ENCODE results near the gene POU5F2.

POU5F2 gene

DNA sequence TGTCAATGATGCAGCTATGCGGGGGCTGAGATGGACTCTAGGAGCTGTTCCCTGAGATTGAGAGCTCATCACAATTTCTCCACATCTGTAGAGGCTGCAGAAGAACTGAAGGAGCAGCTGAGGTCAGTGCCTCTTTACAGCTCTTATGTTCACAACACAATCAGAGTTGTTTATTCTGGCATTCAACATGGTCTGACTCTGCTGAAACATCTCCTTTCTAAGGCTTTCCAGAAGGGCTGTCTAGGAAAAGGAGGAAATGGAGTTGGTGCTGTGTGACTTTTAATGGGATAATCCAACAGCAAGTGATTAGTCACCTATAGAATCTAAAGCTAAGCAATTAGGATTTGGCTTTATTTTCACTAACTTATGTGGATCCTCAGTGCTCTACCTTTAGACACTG, 6.0 kb downstream of the POU5F2 start:
- in situ Hi-C loops (cut with HindIII; ENCODE audit: low pct_unique_long_range_greater_than_20kb, low sequenced_read_pairs), result no loop called here
- no peak for DNase-seq (ENCODE audit: low read depth in 1 of 2, low spot score in 1 of 2)
- no peak for TF ChIP-seq JUND (IDR thresholded peaks at IDR 0.05; ENCODE audit: low read depth)

DNA sequence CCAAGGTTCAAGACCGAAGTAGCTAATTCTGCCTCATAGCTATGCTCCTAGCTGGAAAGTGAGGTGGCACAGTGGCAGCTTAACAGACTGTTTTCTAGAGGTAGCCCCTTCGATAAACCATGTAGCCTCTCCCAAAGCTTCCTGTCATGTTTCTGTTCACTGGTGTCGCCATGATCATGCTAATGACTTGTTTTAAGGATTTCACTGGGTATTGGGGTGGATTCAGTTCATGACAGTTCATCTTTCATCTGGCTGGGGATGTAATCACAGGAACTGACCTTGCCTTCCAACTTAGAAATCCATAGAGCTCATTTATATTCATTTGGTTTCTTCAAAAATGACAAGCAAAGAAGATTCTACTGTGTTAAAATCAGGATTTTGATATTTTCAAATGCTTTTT, 9.4 kb downstream of the POU5F2 start:
- in situ Hi-C loops (cut with HindIII; ENCODE audit: low pct_unique_long_range_greater_than_20kb, low sequenced_read_pairs), result no loop called here
- no peak for TF ChIP-seq JUND (IDR thresholded peaks at IDR 0.05; ENCODE audit: low read depth)
- DNase-seq (ENCODE audit: low read depth in 1 of 2, low spot score in 1 of 2), result no peak

DNA sequence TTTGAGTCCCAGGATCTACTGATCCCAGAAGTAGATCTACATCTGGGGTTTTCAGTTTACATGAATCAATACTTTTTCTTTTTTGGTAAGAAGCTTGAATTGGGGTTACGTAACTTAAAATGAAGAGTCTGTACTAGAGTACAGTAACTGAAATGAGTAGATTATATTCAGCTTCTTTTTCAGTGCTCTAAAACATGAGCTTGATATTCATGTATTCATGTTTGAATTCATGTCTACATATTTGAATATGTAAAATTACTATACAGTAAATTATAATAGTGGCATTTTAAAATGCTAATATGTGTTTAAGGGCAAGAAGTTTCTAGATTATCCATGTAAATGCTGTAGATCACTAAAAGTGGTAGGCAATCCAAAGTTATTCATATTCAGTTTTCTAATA, 14.8 kb downstream of the POU5F2 start:
- in situ Hi-C loops (cut with HindIII; ENCODE audit: low pct_unique_long_range_greater_than_20kb, low sequenced_read_pairs), result no loop called here
- TF ChIP-seq JUND (IDR thresholded peaks at IDR 0.05; ENCODE audit: low read depth), result no peak
- DNase-seq (ENCODE audit: low read depth in 1 of 2, low spot score in 1 of 2), result no peak

DNA sequence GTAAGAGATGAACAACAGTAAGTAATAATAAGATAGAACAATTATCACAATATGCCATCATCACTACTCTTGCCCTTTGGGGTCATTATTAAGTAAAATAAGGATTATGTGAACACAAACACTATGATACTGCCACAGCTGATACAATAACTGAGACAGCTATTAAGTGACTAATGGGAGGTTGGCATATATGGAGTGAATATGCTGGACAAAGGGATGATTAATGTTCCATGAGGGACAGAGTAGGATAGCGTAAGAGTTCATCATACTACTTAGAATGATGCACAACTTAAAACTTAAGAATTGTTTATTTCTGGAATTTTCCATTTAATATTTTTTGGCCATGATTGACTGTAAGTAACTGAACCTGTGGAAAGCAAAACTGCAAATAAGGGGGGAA, 16.6 kb downstream of the POU5F2 start:
- no peak for TF ChIP-seq JUND (IDR thresholded peaks at IDR 0.05; ENCODE audit: low read depth)
- in situ Hi-C loops (cut with HindIII; ENCODE audit: low pct_unique_long_range_greater_than_20kb, low sequenced_read_pairs), result no loop called here
- DNase-seq (ENCODE audit: low read depth in 1 of 2, low spot score in 1 of 2), result no peak

DNA sequence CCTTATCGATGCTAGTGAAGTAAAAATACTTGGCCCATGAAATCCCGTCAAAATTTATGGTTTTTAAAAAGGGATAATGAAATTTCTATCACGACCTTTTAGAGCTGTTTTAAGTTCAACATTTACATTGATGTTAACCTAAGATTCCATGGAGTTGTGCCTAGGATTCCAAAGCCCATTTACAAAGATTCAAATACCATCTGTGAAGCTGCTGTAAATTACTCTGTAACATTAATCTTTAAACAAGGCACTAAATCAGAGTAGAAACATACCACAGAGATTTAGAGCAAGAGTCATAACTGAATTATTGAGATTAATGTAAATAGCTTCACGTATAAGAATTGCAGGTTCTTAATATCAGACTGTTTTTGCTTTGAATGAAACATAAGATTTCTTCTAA, 17.7 kb downstream of the POU5F2 start:
- DNase-seq (ENCODE audit: low read depth in 1 of 2, low spot score in 1 of 2), result no peak
- TF ChIP-seq JUND (IDR thresholded peaks at IDR 0.05; ENCODE audit: low read depth), result no peak
- in situ Hi-C loops (cut with HindIII; ENCODE audit: low pct_unique_long_range_greater_than_20kb, low sequenced_read_pairs), result no loop called here

DNA sequence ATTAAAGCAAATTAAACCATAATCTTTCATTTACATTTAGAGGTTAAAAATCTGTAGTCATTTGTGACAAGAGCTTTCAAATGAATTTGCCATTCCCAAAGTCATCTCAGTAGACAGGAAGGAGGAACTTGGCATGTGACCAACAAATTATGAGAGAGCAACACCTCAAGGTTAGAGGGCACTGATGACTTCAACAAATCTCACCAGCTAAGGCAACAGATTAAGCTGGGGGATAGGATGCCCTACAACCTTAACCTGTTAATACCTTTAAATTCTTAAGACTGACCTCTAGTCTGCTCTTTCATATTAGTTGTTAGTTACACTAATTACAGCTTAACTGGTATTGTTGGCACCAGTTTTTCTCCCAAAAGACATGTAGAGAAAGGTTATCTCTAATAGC, 18.4 kb downstream of the POU5F2 start:
- in situ Hi-C loops (cut with HindIII; ENCODE audit: low pct_unique_long_range_greater_than_20kb, low sequenced_read_pairs), result no loop called here
- no peak for TF ChIP-seq JUND (IDR thresholded peaks at IDR 0.05; ENCODE audit: low read depth)
- DNase-seq (ENCODE audit: low read depth in 1 of 2, low spot score in 1 of 2), result peak in 1 of 2 experiments; percentile 15

DNA sequence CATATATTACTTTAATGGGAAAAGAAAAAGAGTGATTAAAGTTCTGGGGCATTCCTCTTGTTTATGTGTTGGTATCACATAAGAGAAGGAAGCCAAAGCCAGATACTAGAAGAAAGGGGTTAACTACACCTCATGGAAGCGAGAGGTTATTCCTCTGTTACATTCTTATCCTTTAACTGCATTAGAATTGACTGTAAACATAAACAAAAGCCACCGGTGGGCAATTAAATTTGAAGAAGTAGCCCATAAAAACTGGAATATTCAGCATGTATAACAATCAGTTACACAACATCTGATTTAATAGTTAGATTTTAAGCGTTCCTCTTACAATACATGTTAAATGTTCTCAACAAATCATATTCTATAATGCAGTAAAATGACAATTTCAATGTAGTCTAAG, 18.8 kb downstream of the POU5F2 start:
- in situ Hi-C loops (cut with HindIII; ENCODE audit: low pct_unique_long_range_greater_than_20kb, low sequenced_read_pairs), result no loop called here
- no peak for DNase-seq (ENCODE audit: low read depth in 1 of 2, low spot score in 1 of 2)
- TF ChIP-seq JUND (IDR thresholded peaks at IDR 0.05; ENCODE audit: low read depth), result no peak

DNA sequence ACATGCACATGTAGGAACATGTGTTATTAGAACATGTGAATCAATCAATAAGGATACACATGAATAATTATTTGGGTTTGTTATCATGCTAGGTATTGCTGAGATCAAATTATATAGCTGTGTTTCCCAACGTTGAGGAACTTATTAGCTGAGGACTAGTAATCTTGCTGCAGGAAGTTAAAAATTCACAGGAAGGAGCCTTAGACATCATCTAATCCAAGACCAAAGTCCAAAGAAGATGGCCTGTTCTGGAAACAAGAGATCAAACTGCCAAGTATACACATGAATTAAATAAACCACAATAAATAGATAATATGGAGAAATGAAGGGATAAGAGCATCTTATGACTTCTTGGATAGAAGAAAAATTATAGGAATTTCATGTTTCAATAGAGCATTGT, 19.9 kb downstream of the POU5F2 start:
- DNase-seq (ENCODE audit: low read depth in 1 of 2, low spot score in 1 of 2), result no peak
- TF ChIP-seq JUND (IDR thresholded peaks at IDR 0.05; ENCODE audit: low read depth), result no peak
- in situ Hi-C loops (cut with HindIII; ENCODE audit: low pct_unique_long_range_greater_than_20kb, low sequenced_read_pairs), result no loop called here

DNA sequence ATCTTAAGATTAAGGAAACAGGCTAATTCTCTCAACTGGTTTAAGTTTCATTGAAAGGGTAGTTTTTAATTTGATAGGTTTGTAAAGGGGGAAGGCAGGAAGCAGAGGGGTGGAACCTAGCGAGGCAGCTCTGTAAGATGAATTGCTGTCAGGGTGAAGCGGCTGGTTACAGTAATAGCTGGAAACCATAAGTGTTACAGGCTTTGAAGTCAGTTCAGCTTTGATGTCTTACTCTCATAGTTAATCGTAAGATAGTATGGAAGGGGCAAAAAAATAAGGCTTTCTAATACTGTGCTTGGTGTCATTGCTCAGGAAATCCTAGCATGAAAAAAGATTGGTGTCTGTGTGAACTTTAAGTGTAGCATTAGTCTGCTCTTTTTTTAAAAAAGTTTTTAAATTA, 20.3 kb downstream of the POU5F2 start:
- no peak for DNase-seq (ENCODE audit: low read depth in 1 of 2, low spot score in 1 of 2)
- no peak for TF ChIP-seq JUND (IDR thresholded peaks at IDR 0.05; ENCODE audit: low read depth)
- in situ Hi-C loops (cut with HindIII; ENCODE audit: low pct_unique_long_range_greater_than_20kb, low sequenced_read_pairs), result no loop called here

DNA sequence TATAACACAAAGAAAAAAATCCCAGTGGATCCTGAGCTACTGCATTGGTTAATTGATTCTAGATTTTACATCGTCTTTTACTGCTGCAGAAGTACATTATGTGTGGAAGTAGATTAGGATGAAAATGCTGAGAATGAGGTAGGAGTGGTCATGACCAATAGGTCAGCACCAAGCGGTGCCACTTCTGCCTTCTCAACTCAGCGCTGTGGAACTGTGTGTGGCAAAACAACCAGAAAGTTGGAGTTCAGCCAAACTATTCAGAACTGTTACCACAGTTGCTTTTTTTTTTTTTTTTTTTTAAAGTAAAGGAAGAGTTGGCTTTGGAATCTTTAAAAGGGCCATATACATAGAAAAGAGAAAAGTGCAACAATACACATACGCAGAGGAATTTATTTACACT, 24.2 kb downstream of the POU5F2 start:
- no peak for TF ChIP-seq JUND (IDR thresholded peaks at IDR 0.05; ENCODE audit: low read depth)
- peak in 1 of 2 experiments; percentile 16 for DNase-seq (ENCODE audit: low read depth in 1 of 2, low spot score in 1 of 2)
- in situ Hi-C loops (cut with HindIII; ENCODE audit: low pct_unique_long_range_greater_than_20kb, low sequenced_read_pairs), result no loop called here

DNA sequence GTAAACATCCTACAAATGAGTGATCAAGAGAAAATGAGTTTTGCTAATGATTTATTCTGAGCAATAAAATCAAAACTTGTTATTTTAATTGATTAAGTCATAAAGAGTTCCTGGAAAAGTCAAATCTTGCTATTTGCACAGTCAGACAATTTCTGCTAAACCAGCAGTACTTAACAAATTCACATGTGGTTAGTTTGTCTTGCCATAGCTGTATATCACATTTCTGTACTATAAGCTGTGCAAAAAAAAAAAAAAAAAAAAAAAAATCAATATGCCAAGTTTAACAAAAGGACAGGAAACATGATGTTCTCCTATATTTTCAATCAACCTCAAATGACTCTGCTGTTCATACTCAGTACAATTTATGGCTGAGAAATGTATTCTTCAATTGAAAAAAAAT, 24.9 kb downstream of the POU5F2 start:
- in situ Hi-C loops (cut with HindIII; ENCODE audit: low pct_unique_long_range_greater_than_20kb, low sequenced_read_pairs), result no loop called here
- no peak for TF ChIP-seq JUND (IDR thresholded peaks at IDR 0.05; ENCODE audit: low read depth)
- DNase-seq (ENCODE audit: low read depth in 1 of 2, low spot score in 1 of 2), result no peak

DNA sequence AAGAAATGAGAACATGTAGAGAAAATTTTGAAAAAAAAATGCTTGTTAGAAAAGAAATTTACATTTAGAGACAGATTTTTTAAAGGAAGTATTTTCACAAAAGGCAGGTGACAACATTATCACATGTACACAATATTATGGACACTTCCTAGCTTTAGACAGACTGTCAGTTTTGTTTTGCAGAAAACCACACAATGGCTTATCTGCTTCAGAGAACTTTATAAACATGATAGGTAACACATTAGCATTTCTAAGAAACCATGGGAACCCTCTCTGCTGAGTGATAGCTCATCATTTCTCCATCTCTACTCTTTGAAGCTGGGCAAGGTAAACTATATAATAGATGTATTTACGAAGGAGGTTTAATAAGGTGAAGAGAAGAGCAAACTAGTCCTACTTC, 25.6 kb downstream of the POU5F2 start:
- no peak for DNase-seq (ENCODE audit: low read depth in 1 of 2, low spot score in 1 of 2)
- in situ Hi-C loops (cut with HindIII; ENCODE audit: low pct_unique_long_range_greater_than_20kb, low sequenced_read_pairs), result no loop called here
- no peak for TF ChIP-seq JUND (IDR thresholded peaks at IDR 0.05; ENCODE audit: low read depth)

DNA sequence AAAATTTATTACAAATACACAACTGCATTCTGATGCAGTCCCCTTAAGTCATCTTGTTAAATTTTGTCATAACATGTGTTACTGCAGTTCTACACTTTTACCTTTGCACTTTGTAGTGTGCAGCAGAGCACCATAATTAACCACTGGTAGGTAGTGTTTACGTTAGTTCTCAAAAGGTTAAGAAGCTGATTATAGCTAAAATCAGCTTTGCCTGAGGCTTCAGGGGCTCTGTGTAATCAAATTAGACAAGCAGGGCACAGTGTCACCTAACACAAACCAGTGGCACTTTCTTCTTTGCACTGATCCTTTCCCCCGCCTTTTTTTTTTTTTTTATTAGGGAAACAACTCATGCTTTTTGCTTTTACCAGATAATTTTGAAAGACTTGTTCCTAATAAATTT, 26.1 kb downstream of the POU5F2 start:
- no peak for TF ChIP-seq JUND (IDR thresholded peaks at IDR 0.05; ENCODE audit: low read depth)
- no peak for DNase-seq (ENCODE audit: low read depth in 1 of 2, low spot score in 1 of 2)
- in situ Hi-C loops (cut with HindIII; ENCODE audit: low pct_unique_long_range_greater_than_20kb, low sequenced_read_pairs), result no loop called here

DNA sequence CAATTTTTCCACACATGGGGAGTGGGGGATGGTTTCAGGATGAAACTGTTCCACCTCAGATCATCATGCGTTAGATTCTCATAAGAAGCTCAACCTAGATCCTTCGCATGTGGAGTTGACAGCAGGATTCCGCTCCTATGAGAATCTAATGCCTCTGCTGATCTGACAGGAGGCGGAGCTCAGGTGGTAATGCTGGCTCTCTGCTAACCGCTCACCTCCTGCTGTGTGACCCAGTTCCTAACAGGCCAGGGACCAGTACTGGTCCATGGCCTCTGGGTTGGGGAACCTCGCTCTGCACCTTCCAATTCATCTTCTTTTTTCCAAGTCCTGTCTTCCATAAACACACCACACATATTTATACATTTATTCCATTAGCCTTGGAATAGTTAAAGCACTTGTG, 33.0 kb downstream of the POU5F2 start:
- no peak for TF ChIP-seq JUND (IDR thresholded peaks at IDR 0.05; ENCODE audit: low read depth)
- in situ Hi-C loops (cut with HindIII; ENCODE audit: low pct_unique_long_range_greater_than_20kb, low sequenced_read_pairs), result no loop called here
- no peak for DNase-seq (ENCODE audit: low read depth in 1 of 2, low spot score in 1 of 2)

DNA sequence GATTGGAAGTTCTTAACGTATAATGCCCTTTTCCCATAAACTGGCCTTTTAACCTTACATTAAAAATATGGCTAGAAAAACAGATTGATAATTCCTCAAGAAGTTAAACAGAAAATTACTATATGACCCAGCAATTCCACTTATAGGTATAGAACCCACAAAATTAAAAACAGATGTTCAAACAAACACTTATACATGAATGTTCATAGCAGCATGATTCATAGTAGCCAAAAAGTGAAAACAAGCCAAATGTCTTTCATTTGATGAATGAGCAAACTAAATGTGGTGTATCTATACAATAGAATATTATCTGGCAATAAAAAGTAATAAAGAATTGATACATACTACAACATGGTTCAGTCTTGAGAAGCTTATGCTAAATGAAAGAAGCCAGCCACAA, 35.5 kb downstream of the POU5F2 start:
- no peak for DNase-seq (ENCODE audit: low read depth in 1 of 2, low spot score in 1 of 2)
- no peak for TF ChIP-seq JUND (IDR thresholded peaks at IDR 0.05; ENCODE audit: low read depth)
- in situ Hi-C loops (cut with HindIII; ENCODE audit: low pct_unique_long_range_greater_than_20kb, low sequenced_read_pairs), result no loop called here

Data from T47D (cell line).